Inferior parietal cortex (tissue), 1 donor: ENCODE measurements around the gene CCDC177.

Source experiments
- DNase-seq: peaks from one replicate; pipeline ENCODE4 v3.0.0-alpha.2; 2016; ENCODE audit errors: extremely low spot score

Gene CCDC177

GRCh38 chr14:69574263-69574953 is at the start of gene CCDC177:
CCDC177 (minus strand) TSS chr14:69574871; CDS start chr14:69573622, 1,249 bp downstream.
- peak; percentile 68 for DNase-seq

DNA sequence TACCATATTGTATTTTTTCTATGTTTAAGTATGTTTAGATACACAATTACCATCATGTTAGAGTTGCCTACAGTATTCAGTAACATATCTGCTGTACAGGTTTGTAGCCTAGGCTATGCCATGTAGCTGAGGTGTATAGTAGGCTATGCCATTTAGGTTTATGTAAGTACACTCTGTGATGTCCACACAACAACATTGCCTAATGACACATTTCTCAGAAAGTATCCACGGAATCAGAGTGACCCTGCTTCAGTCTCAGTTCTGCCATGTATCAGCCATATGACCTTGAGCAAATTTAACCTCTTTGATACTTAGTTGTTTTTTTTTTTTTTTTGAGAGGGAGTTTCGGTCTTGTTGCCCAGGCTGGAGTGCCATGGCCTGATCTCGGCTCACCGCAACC is 49.5 kb upstream of the CCDC177 start:
- DNase-seq, result no peak

DNA sequence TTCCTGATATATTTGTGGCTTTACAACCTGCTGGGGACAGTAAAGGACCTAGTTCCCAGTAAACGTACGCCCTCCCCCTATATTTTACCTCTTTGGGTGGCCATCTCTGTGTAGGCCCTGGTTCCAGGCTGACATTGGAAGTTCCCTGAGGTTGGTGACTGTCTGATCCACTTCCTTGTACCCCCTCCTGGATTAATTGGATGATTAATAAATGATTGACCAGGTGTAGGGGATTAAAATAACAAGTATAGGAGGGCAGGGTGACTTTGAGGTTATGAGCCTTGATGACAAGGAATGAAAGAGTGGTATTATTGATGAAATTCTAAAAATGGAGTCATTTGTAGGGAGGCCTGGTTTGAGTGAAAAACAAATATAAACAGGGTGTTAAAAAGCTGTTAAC is 46.3 kb upstream of the CCDC177 start:
- no peak for DNase-seq

DNA sequence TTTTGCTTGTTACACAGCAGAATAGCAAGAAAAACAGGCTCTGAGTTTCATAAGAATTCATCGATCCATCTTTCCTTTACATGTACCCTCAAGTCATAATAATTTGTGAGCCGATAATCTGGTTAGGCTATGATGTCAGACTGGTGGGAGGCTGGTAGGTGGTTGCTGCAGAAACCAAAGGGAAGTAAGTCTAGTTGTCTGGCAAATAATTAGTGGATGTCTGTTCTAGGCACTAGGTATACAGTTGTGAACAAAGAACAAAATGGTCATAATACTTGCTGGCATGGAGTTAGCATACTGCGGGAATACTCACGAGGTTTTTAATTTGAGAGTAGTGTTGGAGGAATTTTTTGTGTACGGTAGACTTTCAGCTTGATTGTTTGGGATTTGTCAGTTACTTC is 45.5 kb upstream of the CCDC177 start:
- DNase-seq, result no peak

DNA sequence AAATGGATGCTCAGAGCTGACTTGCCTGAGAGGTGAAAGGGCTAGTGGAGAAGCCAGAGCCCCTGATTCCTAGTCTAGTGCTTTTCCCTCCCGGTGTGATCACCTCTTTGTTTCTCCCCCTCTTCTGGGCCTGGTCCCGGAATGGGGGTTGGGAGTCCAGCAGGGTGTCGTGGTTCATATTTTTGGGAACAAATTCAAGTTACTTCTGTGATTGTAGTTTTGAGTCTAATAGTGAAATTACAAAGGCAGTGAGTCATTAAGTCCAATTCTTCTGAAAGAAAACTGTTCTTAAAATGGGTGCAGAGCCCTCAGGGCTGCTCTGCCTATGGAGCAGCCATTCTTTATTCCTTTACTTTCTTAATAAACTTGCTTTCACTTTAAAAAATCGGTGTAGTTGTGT is 44.3 kb upstream of the CCDC177 start:
- no peak for DNase-seq

- DNase-seq, result no peak
Observed at GRCh38 chr14:69617796-69618195, 43.1 kb upstream of the CCDC177 start.

DNA sequence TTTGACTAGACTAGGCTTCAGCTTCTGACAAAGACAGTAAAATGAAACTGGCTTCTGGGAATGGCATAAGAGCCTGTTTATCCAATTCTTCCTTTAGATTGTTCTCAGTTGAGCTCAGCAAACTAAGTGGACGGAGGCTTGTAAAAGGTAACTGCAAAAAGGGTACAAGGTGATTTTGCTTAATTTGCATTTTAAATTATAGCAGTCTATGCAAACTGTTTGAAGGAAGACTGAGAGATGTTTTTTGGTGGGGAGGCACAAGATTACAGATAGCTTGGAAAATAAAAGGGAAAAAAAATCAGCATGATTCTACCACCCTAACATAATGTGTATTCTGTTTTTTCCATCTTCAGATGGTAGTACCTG is 41.7 kb upstream of the CCDC177 start:
- no peak for DNase-seq

- peak; percentile 70 for DNase-seq
Observed at GRCh38 chr14:69615496-69616407, 41.1 kb upstream of the CCDC177 start.

DNA sequence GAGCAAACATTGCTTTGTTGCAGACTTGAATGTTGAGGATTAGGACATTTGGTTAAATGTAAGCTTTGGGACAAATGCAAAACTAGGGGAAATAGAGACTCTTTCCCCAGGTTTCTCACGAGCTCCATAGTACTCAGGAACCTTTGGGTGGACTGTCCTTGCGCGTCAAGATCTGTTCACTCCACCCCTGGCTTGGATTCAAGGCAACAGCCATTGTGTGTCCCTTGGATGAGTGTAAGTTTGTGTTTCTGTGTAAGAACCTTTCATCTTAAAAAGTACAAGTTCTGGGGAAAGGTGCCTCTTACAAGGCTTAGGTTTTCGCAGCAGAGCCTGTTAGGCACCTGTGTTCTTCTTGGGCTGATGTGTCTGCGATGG is 40.4 kb upstream of the CCDC177 start:
- DNase-seq, result no peak

GRCh38 chr14:69614592-69614991 is 39.9 kb upstream of the CCDC177 start:
- DNase-seq, result no peak

GRCh38 chr14:69613312-69614073 is 38.8 kb upstream of the CCDC177 start:
- DNase-seq, result no peak

- peak; percentile 39 for DNase-seq
Observed at GRCh38 chr14:69612783-69613130, 38.1 kb upstream of the CCDC177 start.

- peak; percentile 34 for DNase-seq
Observed at GRCh38 chr14:69612014-69612782, 37.5 kb upstream of the CCDC177 start.

- peak; percentile 83 for DNase-seq
Observed at GRCh38 chr14:69611172-69612013, 36.7 kb upstream of the CCDC177 start, which contains the start of gene SUSD6. SUSD6 (plus strand) TSS chr14:69611596; CDS start chr14:69658593, 46,997 bp downstream.

- DNase-seq, result no peak
Observed at GRCh38 chr14:69610874-69611171, 36.2 kb upstream of the CCDC177 start.

DNA sequence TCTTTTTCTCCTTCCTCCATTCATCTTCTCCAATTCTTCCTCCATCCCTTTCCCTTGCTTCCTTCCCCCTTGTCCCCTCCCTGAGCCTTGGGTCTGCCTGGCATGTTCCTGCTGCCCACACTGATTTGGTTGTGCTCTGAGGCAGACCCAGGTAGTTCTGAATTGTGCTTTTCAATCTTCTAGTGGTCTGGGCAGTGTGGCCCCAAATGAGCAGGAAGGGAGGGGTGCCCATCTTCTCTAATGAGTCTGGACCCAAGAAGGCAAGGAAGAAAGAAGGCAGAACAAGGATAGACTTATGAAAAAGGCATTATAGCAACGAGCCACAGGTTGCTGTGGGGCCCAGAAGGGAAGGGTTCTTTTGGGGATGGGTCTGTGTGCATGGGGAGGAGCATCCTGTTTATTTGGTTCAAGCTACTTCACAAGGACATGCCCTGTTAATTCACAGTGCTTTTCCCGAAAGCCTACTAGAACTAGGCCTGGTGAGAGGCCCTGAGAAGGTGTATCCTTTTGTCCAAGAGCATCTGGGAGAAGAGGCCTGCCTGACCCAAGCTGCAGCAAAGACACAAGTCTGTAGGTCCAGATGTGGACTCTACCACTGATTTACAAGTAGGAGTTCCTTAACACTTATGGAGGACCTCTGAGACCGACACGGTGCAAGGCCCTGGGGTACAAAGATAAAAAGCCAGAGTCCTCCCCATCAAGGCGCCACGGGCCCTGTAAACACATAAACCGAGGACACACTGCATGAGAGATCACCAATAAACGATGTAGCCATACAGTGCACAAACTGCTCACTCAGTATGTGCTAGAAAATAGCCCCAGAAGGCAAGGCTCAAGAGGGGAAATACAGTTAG is 35.6 kb upstream of the CCDC177 start:
- DNase-seq, result no peak

DNA sequence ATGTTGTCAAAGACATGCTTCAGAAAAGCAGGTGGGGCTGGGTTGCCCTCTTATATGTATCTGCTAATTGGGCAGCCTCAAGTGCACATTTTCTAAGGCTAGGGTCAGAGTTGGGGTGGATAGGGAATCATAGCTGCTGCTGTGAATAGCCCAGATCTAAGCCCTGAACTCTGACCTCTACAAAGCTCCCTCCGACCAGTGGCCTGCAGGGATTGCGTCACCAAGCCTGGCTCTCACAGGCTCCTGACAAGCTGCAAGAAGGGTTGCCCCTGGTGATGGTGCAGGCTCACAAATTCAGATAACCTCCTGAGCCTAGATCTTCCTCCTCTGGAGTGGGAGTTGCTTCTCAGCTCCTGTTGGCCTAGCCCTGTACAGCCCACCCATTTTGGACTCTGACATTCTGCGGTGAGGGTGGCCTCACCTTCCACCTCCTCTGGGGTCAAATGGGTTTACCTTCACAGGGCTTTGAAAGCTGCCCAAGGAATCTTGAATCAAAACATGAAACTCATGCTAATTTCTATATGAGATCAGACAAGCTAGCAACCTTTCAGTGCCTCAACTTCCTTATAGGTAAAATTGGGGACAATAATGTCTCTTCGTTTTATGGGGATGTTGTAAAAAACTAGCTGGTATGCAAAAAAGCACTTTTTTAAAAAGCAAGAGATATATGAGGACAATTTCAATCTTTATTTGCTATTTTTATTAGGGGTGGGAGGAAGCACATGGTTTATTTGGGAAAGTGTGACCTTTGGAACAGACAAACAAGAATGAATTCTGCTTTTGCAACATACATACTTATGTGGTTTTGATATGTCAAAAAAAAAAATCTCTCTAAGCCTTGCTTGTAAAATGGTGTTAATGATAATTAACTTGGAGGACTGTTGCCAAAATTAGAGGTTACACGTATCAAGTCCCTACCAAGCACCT is 31.9 kb upstream of the CCDC177 start:
- no peak for DNase-seq

GRCh38 chr14:69605738-69606137 is 31.1 kb upstream of the CCDC177 start:
- no peak for DNase-seq
